ENCODE measurements around the gene EDEM3. TPM values are rescaled to one million over a fixed set of nuclear protein-coding genes. Genes with fewer than 3 reads are reported as not detected.
"Not testable (repeated sequence)": the region's sequence is repeated elsewhere in the genome, so short reads cannot be mapped to it uniquely, and the experiment has no call there.

Gene EDEM3
- total RNA-seq, 3 donors from 2014 or later: 18.0 to 20.4 (median 19.1) TPM

GRCh38 chr1:184684285-184685074, 70.2 kb downstream of the EDEM3 start:
- Mint-ChIP-seq H3K27me3 (ENCODE audit: low read depth) (no peaks in the 10 kb centered on the region), H3K9me3 (peaks cover 16% of the 10 kb centered on the region), H3K36me3 (ENCODE audit: insufficient read depth) (no peaks in the 10 kb centered on the region), H3K4me1 (ENCODE audit: low read depth) (no peaks in the 10 kb centered on the region), H3K4me3 (no peak overlapping the region)
- no peak for ATAC-seq
- no peak for DNase-seq

- Mint-ChIP-seq H3K27me3 (ENCODE audit: low read depth) (no peaks in the 10 kb centered on the region), H3K4me1 (ENCODE audit: low read depth) (no peaks in the 10 kb centered on the region), H3K36me3 (ENCODE audit: insufficient read depth) (no peaks in the 10 kb centered on the region), H3K9me3 (peaks cover 16% of the 10 kb centered on the region), H3K4me3 (no peak overlapping the region)
- ATAC-seq: no peak
- no peak for DNase-seq
Measured at GRCh38 chr1:184682956-184683355, 71.7 kb downstream of the EDEM3 start.

- H3K36me3 Mint-ChIP-seq (ENCODE audit: insufficient read depth); DNase-seq: not testable (repeated sequence)
- peaks cover 19% of the 10 kb centered on the region for H3K9me3 Mint-ChIP-seq
Measured at GRCh38 chr1:184680611-184681225, 73.9 kb downstream of the EDEM3 start.

DNA sequence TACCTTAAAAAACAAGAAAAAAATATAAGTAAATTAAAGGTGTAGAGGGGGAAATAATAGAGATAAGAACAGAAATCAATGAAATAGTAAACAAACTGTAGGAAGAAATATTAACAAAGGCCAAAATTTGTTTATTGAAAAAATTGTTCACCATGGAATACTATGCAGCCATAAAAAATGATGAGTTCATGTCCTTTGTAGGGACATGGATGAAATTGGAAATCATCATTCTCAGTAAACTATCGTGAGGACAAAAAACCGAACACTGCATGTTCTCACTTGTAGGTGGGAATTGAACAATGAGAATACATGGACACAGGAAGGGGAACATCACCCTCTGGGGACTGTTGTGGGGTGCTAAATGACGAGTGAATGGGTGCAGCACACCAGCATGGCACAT, 75.2 kb downstream of the EDEM3 start:
- peaks cover 14% of the 10 kb centered on the region for H3K27me3 Mint-ChIP-seq (ENCODE audit: low read depth)
- not testable (repeated sequence) for H3K4me1 Mint-ChIP-seq (ENCODE audit: low read depth); H3K36me3 Mint-ChIP-seq (ENCODE audit: insufficient read depth); DNase-seq; ATAC-seq; H3K4me3 Mint-ChIP-seq
- peaks cover 19% of the 10 kb centered on the region for H3K9me3 Mint-ChIP-seq

More at GRCh38 chr1:184680611-184681225, 73.9 kb downstream of the EDEM3 start:
- not testable (repeated sequence) for H3K4me3 Mint-ChIP-seq; H3K27me3 Mint-ChIP-seq (ENCODE audit: low read depth); ATAC-seq; H3K4me1 Mint-ChIP-seq (ENCODE audit: low read depth)

DNA sequence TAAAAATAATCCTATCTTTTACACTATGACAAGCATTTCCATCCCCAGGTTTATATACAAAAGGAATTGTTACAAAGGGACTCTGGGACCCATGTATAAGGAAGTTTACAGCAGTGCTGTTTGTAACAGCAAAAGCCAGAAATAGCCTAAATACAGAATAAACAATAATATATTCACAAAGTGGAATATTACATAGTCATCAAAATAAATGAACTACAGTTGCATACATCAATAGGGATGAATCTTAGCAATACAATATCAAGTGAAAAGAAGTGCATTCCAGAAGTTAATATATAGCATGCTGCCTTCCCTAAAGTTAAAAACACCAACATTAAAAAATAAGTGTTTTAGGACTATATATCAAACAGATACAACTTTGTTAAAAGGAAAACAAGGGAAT, 77.3 kb downstream of the EDEM3 start:
- peaks cover 29% of the 10 kb centered on the region for H3K27me3 Mint-ChIP-seq (ENCODE audit: low read depth)
- DNase-seq (no peak), ATAC-seq (no peak)
- no peak overlapping the region for H3K4me3 Mint-ChIP-seq
- H3K9me3 Mint-ChIP-seq: peaks cover 19% of the 10 kb centered on the region
- H3K4me1 Mint-ChIP-seq (ENCODE audit: low read depth): no peaks in the 10 kb centered on the region
- H3K36me3 Mint-ChIP-seq (ENCODE audit: insufficient read depth): no peaks in the 10 kb centered on the region

DNA sequence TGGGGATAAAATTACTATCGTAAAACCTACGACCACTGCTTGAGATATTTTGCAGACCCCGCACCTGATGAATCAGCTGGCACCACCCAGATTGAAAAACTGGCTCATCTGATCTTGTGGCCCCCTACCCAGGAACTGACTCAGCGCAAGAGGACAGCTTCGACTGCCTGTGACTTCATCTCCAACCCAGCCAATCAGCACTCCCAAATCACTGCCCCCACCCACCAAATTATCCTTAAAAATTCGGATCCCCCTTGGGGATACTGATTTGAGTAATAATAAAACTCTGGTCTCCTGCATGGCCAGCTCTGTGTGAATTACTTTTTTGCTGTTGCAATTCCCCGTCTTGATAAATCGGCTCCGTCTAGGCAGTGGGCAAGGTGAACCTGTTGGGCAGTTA, 81.4 kb downstream of the EDEM3 start:
- H3K4me3 Mint-ChIP-seq: no peak overlapping the region
- DNase-seq (no peak), ATAC-seq (no peak)
- H3K9me3 Mint-ChIP-seq: peaks cover 4% of the 10 kb centered on the region
- H3K36me3 Mint-ChIP-seq (ENCODE audit: insufficient read depth): no peaks in the 10 kb centered on the region
- no peaks in the 10 kb centered on the region for H3K4me1 Mint-ChIP-seq (ENCODE audit: low read depth)
- H3K27me3 Mint-ChIP-seq (ENCODE audit: low read depth): peaks cover 42% of the 10 kb centered on the region

DNA sequence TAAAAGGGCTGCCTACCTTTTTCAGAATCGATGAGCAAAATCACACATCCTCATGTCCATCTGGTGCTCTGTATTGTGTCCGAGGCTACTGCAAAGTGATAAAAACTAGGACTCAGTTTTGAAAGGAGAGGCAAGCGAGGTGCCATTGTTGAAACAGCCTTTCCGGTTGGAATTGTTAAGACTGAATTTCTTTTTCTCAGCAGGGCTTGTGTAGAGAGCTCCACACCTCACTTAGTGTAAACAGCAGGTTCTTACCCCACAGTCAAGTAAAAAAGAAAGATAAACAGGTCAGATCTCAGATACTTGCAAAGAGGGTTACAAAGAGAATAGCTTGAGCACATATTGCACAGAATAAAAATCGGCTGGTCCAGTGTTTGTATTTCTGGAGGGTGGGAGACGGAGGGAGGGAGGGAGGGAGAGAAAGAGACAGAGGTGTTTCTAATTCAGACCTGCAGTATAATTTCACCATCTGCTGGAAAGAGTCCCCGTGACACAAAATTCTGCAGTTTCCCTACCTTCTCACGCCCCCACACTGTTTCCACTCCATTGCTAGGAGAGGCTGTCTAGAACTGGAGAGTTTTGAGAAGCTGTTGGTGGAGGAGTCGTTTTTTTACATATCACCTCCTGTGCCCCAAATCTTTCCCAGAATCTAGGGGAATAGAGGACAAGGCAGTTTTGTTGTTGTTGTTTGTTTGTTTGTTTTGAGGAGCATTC, 82.5 kb downstream of the EDEM3 start:
- Mint-ChIP-seq H3K4me1 (ENCODE audit: low read depth) (no peaks in the 10 kb centered on the region), H3K36me3 (ENCODE audit: insufficient read depth) (no peaks in the 10 kb centered on the region), H3K4me3 (no peak overlapping the region), H3K27me3 (ENCODE audit: low read depth) (peaks cover 42% of the 10 kb centered on the region), H3K9me3 (peaks cover 4% of the 10 kb centered on the region)
- no peak for ATAC-seq
- DNase-seq: no peak

- Mint-ChIP-seq H3K4me1 (ENCODE audit: low read depth) (no peaks in the 10 kb centered on the region), H3K27me3 (ENCODE audit: low read depth) (peaks cover 38% of the 10 kb centered on the region), H3K4me3 (no peak overlapping the region), H3K9me3 (no peaks in the 10 kb centered on the region), H3K36me3 (ENCODE audit: insufficient read depth) (no peaks in the 10 kb centered on the region)
- ATAC-seq (no peak), DNase-seq (no peak)
Measured at GRCh38 chr1:184669391-184669790, 85.3 kb downstream of the EDEM3 start.

DNA sequence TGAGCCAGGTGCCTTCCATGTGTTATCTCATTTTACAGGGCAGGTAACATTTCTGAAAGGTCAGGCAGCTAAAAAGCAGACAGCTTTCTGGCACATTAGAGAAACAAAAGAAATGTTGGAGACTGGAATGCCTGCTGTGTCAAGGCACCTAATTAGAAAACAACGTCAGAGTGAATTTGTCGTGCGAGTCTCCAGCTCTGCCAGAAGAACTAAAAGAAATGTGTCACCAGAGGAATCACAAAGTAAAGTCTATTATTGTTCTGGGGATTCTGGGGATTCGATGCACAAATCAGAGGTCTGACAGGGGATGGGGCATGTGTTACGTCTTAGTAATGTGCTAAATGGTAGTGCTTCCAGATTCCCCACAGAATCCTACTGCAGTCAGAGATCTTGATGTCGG, 89.3 kb downstream of the EDEM3 start:
- H3K4me3 Mint-ChIP-seq: no peak overlapping the region
- DNase-seq: no peak
- no peaks in the 10 kb centered on the region for H3K36me3 Mint-ChIP-seq (ENCODE audit: insufficient read depth)
- no peak for ATAC-seq
- no peaks in the 10 kb centered on the region for H3K9me3 Mint-ChIP-seq
- H3K4me1 Mint-ChIP-seq (ENCODE audit: low read depth): peaks cover 9% of the 10 kb centered on the region
- H3K27me3 Mint-ChIP-seq (ENCODE audit: low read depth): peaks cover 19% of the 10 kb centered on the region

- no peak overlapping the region for H3K4me3 Mint-ChIP-seq
- peaks cover 19% of the 10 kb centered on the region for H3K27me3 Mint-ChIP-seq (ENCODE audit: low read depth)
- no peak for DNase-seq
- no peak for ATAC-seq
- peaks cover 9% of the 10 kb centered on the region for H3K4me1 Mint-ChIP-seq (ENCODE audit: low read depth)
- H3K36me3 Mint-ChIP-seq (ENCODE audit: insufficient read depth): no peaks in the 10 kb centered on the region
- no peaks in the 10 kb centered on the region for H3K9me3 Mint-ChIP-seq
Measured at GRCh38 chr1:184664661-184665060, 90.0 kb downstream of the EDEM3 start.

GRCh38 chr1:184664042-184664660, 90.5 kb downstream of the EDEM3 start:
- peaks cover 19% of the 10 kb centered on the region for H3K27me3 Mint-ChIP-seq (ENCODE audit: low read depth)
- peaks cover 9% of the 10 kb centered on the region for H3K4me1 Mint-ChIP-seq (ENCODE audit: low read depth)
- H3K4me3 Mint-ChIP-seq: no peak overlapping the region
- peak; percentile 10 for DNase-seq
- no peaks in the 10 kb centered on the region for H3K9me3 Mint-ChIP-seq
- H3K36me3 Mint-ChIP-seq (ENCODE audit: insufficient read depth): no peaks in the 10 kb centered on the region
- peak; percentile 28 to 63 for ATAC-seq

- no peaks in the 10 kb centered on the region for H3K36me3 Mint-ChIP-seq (ENCODE audit: insufficient read depth)
- peaks cover 18% of the 10 kb centered on the region for H3K27me3 Mint-ChIP-seq (ENCODE audit: low read depth)
- no peak for DNase-seq
- no peak overlapping the region for H3K4me3 Mint-ChIP-seq
- H3K4me1 Mint-ChIP-seq (ENCODE audit: low read depth): peaks cover 9% of the 10 kb centered on the region
- no peaks in the 10 kb centered on the region for H3K9me3 Mint-ChIP-seq
- ATAC-seq: no peak
Measured at GRCh38 chr1:184661801-184662200, 92.9 kb downstream of the EDEM3 start.

DNA sequence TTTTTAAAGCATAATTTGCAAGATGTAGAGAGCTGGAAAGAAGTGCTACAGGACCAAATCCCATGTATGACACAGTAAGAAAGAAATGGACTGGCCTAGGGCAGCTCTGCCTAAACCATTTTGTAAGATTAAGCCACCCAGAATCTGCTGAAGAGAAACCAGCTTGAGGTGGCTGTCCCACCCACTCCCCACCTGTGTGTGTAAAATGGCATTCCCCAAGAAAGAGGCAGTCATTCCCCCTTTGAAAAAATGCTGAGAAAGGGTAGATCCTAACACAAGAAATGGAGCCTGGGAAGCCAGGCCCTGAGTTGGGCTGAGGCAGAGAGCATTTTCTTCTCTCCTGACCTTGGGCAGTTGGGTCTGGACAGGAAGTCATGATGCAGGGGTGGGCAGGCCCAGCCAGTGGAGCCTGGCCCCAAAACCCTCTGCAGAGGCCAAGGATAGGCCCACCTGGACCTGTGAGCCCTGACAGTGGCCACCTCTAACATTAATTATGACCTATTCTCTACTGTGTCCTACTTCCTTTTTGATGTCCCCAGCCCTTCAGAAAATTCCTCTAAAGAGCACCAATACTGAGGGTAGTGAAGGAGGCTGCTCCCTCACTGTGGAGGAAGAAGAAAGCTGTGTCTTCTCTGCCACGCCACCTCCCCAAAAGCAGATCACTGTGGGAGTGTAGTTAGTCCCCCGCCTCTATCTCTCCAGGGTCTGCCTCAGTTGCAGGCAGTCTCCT, 94.0 kb downstream of the EDEM3 start:
- H3K27me3 Mint-ChIP-seq (ENCODE audit: low read depth): peaks cover 17% of the 10 kb centered on the region
- ATAC-seq: no peak
- no peak overlapping the region for H3K4me3 Mint-ChIP-seq
- peaks cover 9% of the 10 kb centered on the region for H3K4me1 Mint-ChIP-seq (ENCODE audit: low read depth)
- H3K36me3 Mint-ChIP-seq (ENCODE audit: insufficient read depth): no peaks in the 10 kb centered on the region
- no peak for DNase-seq
- H3K9me3 Mint-ChIP-seq: no peaks in the 10 kb centered on the region

DNA sequence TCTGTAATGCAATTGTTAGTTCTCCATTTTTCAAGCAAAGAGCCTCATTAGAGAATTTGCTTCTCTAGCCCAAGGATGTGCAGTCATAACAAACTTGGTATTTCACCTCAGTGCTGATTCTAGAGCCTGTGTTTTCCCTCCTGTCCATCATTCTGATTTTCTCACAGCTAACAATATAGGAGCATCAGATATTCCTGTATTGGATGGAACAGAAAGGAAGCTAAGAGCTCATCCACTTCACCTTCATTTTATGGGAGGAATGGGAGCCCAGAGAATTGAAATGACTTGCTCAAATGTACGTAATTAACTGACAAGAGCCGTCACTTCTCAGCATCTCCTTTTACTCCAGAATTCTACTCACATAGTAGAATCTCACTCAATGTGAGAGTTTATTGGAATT, 96.6 kb downstream of the EDEM3 start:
- DNase-seq (no peak), ATAC-seq (no peak)
- no peak overlapping the region for H3K4me3 Mint-ChIP-seq
- H3K27me3 Mint-ChIP-seq (ENCODE audit: low read depth): no peaks in the 10 kb centered on the region
- H3K9me3 Mint-ChIP-seq: no peaks in the 10 kb centered on the region
- no peaks in the 10 kb centered on the region for H3K36me3 Mint-ChIP-seq (ENCODE audit: insufficient read depth)
- peaks cover 4% of the 10 kb centered on the region for H3K4me1 Mint-ChIP-seq (ENCODE audit: low read depth)

Measured in activated T-cell treated with anti-CD3 and anti-CD28 coated beads, Interleukin-2, amount 50 U/mL, for 4 hours (primary cell).